T1000 (cell line): ENCODE results near the gene MYO5B.

Source experiments
- DNase-seq: peaks from one replicate; lab custom pipeline; 2025; ENCODE audit warnings: mixed read lengths; lab: John Stamatoyannopoulos, UW

MYO5B gene

DNA sequence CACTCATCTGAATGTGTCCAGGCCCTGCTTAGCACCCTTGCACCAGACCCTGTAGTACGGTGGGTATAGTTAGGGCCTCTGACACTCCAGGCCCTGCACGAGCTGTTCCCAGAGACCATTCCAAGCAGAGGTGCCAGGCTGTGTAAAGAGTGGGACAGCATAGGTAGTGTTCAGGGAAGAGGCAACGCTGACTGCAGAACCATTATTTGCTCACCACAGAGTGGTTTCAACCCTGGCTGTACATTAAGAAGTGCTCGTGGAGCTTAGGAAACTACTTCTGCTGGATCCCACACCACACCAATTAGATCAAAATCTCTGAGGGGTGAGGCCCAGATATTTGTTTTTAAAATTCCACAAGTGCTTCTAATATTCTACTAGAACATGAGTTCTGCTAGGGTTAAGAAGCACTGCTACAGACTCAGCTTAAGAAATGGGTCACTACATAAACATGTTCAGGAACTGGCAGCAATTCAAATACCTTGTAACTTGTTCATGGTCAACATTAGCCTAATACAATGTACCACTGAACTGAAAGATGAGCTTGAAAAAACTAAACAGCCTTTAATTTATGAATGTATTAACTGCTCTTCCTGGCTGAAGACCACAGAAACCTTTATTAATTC, 183.0 kb downstream of the MYO5B start:
- no peak for DNase-seq

DNA sequence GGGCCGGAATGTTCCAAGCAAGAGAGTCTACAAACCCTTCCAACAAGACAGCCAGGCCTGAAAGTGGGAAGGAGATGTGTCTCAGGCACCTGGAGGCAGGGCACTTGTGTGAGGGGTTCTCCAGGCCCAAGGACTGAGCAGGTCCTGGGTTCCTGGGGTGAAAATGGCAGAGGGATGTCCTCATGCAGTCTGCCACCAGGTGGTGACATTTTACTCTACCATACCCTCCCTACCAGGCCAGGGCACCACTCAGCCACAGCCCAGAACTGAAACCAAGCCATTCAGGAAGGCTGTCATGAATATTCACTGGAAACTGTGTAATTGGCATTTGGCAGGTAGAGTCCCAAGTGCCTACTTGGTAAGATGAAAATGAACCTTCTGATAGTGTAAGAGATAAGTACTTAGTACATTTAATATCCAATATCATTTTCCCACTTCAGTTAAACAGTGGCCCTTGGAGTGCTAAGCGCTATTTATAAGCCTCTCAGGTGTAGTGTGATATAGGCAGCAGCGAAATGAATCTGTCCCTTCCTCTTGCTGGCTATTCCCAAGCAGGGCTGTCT, 185.1 kb downstream of the MYO5B start:
- no peak for DNase-seq

DNA sequence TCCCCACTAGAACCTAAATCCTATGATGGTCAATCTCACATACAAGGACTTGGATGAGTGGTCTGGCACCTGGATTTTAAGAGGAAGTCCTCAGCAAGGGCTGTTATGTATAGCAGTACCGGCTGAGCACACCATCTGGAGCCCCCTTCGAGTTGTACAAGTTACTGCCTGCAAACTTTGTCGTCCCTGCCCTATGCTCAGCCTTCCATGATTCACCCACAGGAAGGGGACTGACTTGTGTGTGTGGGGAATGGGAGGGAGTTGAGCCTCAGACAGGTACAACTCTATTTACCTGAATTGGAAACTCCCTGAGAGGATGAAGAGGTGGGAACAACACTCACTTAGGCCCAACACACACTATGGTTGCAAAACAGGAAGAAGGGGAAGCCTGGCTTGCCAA, 186.6 kb downstream of the MYO5B start:
- DNase-seq = no peak

DNA sequence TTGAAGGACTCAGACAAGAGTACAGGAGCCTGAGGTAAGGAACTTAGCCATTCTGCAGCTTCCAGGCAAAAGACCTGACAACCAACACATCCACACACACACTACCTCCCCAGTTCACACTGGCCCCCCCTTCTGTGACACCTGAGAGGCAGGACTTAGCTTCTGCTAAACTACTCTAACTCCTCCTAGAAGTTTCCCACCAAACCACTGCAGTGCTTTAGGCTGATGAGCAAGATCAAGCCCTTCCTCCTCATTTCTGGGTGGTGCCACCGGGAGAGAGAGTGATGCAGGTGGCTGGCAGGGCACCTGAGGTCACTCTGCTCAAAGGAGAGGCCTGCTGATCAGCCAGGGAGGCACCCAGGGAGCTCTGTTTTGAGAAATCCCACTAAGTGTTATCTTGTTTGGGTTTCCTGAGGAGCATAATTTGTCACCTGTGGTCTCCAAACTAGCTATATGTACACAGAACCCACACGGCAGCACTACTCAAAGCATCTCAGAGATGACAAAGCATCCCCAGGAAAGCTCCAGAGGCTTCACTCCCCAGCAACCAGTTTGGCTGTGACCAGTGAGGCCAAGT, 188.4 kb downstream of the MYO5B start:
- no peak for DNase-seq

DNA sequence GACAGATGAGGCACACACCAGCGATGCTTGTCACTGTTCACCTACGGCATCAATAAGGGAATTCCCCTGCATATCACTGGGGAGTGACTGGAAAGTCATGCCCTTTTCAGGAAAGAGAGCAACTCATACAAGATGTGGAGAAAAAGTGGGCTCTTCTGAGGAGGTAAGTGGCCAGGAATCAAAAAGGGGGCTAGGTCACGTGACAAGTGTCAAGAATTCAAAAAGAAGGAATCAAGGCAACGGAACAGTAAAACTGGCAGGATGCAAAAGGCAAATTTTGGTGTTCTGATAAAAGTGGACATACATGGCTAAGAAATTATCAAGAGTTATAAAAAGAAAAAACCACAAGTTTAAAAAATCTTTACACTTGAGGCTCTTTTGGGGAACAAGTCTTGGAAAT, 190.9 kb downstream of the MYO5B start:
- no peak for DNase-seq

DNA sequence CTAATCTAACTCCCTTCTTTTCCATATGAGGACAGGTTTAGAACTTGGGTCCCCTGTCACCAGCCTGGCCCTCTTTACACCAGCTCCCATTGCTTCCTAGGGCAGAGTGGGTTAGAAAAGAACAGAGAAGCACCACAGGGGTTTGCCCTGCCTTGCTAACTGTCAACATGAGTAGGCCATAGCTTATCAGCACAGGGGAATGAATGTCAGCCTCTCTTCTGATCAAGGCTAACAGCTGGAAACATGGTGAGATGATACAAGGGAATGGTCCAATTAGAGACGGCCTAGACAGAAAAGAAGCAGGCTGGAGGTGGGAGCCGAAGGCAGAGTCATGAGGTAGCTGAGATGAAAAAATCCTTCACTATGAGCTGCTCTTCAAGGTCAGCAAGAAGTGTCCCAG, 192.2 kb downstream of the MYO5B start:
- no peak for DNase-seq

DNA sequence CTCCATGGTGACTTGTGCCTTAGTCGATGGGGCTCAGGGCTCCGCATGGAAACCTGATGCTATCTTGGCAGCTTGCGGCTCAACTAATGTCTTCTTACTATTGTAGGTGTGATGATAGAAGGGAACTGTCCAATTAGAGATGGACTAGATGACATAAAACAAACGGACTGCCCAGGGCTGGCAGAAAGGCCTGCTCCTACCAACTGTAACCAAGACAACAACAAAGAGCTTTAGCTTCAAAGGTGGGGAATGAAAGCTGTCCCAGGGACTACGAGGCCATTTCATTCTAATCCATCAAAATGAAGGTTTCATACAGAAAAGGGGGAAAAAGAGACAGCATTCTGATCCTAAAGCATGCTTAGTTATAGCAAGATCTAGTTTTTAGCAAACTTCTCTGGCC, 194.7 kb downstream of the MYO5B start:
- no peak for DNase-seq

DNA sequence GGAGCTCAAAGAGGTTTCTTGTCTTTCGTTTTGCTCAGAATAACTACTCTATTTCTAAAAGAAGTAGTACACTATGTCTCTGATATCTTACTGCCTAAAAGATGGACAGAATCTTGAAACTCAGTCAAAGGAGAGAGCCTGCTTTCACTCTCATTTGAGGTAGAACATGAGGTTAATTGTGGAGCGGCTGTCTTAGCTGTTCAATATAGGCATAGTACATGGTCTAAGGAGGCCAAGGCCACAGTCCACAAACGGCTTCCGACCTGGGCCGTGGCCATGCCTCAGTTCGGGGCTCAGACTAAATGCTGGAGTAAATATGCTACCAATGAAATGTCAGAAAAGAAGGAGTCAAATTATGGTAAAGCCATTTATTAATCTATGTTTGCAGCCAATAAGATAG, 195.8 kb downstream of the MYO5B start:
- no peak for DNase-seq

DNA sequence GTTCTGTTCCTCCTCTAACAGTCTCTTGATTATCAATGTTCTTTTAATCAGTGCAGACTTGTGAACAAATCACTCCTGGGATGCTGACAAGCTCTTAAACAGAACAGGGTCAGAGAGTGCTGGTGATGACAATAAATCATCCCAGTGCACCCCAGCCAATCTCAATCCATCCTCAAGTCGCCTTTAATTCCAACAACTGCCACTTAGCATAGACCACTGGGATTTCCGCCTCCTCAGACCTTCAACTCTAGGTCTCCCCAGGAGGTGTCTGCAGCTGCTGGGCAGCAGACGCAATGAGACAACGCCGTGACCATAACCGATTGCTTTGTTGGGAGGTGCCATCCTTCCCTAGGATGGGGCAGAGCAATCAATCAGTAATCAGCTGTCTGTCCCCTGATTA, 197.4 kb downstream of the MYO5B start:
- no peak for DNase-seq

DNA sequence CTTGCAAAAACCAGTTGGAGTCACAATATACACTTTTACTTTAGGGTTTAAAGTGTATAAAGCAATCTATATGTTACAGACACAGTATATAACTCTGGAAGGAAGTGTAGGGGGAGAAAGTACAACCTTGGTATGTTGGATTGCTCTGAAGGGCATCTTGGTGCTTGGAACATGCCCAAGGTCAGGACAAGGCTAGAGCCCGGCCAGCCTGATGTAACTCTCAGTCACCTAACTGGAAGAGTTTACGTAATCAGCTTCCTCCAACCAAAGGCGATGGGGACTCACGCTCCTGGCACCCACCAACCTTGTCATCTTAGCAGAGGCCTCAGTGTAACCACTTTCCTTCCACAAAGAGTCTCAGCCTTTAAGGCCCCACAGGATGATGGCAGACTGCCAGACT, 200.5 kb downstream of the MYO5B start:
- no peak for DNase-seq

DNA sequence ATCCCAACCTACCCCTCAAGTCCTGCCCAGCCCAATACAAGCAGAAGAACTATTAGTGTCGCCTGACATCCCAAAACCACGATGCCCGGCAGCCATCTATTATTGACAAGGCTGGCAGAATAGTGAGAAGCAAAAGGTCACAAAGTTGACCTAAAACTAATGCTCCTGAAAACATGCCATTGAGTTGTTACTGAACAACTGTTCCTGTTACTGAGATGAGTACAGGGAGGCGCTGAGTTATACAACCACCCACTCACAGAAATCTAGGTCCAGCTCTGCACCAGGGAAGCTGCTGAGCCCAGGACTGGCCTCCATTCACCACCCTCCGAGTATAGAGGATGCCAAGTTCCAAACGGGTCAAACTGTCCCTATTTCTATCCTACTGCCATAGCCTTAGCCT, 201.6 kb downstream of the MYO5B start:
- DNase-seq = no peak

DNA sequence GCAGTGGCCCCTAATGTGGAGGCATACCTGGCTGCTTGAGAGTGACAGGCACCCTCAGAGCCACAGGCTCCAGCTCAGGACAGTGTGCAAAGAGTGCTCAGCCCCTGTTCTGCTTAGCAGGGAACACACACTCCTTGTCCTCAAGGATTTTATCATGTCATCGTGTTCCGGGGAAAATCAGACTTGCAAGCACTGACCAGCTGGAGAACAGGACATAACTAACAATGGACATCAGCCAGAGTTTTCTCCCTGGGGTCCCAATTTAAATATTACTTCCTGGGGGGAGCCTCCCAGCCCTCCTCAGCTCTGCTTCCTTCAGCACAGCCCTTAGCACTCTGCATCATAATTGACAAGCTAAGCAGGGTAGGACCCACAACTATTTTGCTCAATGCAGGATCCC, 206.2 kb downstream of the MYO5B start:
- DNase-seq = no peak

DNA sequence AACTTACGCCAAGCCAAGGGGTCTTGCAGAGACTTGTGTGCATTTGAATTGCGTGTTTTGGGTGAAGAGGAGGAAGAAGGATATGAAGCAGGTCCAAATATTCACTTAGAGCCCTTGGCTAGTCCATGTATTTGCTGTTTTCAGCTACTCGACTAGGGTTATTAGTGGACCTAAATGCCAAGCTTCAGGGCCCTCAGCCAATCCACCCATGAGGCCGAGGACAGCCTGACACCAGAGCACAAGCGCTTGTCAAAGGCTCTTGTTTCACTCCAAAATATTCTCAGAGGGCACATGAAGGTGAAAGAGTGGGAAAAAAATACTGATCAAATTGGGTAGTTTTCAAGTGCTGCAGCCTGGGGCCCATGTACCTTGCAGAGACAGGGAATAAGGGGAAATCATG, 206.8 kb downstream of the MYO5B start:
- no peak for DNase-seq

DNA sequence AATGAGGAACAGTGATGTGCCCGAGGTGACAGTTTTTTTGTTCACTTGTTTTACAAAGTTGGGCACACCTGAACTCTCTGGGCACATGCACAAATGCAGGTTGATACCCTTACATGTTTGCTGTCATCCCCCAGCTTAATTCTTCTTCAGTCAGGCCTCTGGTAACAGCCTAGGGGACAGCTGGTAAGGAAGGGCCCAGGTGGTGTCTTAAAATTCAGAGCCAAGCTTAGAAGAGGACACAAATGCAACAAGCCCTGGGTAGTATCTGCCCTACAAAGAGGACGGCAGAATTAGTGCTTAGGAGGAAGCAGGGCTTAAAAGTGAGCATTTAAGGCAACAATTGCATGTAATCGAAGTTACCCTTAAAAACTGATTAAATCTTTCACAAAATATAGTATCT, 209.7 kb downstream of the MYO5B start:
- DNase-seq = no peak

DNA sequence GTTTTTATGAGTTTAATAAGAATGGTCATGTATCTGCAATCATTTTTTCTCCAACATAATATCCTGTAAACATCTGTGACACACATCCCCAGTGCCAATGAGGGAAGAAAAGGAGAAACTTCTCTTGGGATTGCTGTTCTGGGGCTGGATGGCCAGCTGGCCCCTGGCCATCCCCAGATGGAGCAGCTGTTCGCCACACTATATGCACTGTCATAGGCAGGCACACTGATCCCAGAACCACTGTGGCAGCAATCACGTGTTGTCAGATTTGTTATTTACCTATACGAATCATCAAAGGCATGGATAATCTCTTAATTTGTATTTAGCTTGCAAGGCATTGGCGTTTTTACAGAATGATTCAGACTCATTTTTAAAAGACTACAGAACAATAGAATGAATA, 214.1 kb downstream of the MYO5B start:
- no peak for DNase-seq

DNA sequence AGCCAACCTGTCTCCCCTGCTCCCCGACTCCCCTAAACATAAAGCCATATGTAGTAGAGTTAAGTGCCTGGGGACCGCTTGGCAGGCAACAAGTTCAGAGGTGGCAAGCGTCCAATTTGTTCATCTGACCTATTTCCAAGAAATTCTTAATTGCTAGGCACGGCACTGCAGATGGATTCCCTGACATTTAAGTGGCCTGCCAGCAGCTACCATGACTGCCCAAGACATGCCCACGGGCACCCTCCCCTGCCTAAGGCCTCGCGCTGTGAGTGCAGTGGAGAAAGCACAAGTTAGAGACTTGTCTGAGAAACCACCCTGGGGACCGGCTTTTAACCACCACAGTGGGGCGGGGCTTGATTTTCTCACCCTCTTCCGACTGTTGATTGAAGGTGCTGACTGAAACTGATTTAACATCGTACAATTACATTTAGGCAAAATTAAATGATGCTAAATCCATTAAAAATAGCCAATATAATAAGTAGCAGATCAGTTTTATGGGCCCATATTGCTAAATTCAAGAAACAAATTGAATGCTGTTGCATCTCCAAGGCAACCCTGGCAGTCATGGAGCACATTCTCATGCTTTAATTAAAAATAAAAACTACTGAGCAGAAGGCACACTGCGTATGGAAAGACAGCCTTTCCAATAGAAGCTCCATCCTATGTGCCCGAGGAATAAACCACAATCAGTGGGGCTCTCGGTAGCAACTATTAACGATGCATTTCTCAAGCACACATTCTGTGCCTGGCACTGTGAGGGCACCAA, 218.0 kb downstream of the MYO5B start:
- no peak for DNase-seq

DNA sequence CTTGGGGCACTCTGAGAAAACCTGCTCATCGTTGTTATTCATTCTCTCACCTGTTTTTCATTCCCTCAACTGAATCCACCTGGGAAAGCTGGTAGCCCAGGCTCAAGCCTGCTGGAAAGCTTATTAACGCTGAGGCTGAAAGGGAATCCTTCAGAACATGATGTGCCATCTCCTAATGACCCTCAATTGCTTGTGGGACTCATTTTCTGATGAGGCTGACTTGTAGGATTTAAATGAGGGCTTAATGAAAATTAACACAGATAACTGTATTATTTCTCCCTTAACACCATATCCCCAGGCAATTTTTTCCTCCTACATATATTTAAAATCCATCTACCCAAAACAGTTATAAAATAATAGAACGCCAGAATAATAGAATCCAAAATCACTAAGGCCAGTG, 218.9 kb downstream of the MYO5B start:
- no peak for DNase-seq

DNA sequence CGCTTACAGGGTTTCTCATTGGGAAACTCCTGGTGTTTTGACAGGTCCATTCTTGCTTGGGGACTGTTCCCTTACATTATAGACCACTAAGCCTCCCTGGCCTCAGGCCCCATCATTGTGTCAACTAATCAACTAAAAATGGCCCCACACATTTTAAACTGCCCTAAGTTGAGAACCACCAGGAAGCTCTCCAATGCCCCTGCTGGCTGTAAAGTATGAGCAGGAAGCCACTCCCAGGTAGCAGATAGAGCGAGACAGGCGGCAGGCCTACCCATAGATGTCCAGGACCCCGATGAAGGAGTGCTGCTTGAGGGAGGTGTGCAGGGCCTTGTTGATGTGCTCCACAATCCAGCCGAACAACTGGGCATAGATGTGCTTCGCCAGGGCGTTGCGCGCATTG, 220.9 kb downstream of the MYO5B start:
- no peak for DNase-seq

DNA sequence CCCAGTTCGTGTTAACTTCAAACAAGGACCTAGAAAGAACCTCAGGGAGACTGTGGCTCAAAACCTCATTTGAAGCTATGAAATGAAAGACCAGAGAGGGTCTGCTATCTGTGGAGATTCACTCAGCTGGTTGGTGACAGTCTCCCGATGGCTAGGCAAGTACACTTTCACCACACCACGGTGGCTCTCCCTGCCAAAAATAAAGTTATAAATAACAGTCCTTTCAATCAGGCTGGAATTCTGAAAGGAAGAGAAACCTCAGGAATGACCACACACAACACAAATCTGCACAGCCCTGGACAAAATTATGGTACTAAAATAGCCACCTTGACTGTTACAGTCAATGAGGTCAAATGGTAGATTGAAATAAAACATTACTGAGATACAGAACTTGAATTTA, 221.4 kb downstream of the MYO5B start:
- DNase-seq = no peak

DNA sequence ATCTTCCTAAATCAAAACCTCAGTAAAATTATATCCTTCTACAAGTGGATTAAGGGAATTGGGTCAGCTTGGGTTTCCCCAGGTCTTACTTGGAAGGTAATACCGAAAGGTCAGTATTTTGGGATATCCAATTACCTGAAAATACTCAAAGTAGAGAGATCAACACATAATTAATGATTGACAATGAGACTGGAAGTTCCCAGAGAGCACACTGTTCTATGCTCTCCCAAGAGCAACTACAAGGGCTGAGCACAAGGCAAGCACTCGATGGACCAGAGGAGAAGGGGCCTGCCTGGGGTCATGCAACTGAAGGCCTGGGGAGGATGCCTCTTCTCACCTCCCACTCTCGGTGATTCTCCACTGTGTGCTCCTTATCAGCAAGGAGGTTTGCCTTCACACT, 222.4 kb downstream of the MYO5B start:
- DNase-seq = no peak

DNA sequence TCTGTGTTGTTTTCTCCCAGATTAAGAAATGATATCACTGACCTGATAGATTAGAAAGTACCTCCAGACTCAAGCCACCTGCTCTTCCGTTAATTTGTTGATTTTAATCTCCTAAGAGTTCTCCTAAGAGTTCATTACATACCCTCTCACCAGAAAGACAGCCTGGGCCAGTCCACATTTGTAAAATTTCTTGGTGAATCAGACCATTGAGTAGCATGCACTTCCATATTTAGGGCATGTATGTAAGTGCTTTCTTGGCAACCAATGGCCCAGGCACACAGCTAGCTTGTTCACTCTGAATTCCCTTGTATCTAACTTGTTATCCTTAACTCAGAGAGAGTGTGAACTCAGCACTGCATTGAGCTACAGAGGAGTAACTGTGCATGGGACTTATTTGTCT, 223.5 kb downstream of the MYO5B start:
- no peak for DNase-seq

DNA sequence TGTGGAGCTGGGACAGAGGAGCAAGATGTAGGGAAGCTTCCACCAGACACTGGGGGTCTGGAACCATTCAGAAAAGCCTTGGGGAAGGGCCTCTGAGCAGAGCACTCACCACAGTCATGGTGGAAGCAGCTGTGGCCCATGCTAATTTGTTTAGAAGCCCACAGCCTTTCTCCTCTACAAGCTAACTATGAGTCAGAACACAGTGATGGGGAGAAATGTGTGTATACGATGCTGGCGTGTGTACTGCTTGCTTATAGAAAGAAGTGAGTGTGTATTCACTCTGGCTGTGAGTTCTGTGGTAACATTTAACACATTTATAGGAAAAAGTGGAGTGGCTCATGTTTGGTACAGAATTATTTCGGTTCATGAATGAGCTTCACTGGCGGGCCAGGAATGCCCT, 224.6 kb downstream of the MYO5B start:
- DNase-seq = no peak

DNA sequence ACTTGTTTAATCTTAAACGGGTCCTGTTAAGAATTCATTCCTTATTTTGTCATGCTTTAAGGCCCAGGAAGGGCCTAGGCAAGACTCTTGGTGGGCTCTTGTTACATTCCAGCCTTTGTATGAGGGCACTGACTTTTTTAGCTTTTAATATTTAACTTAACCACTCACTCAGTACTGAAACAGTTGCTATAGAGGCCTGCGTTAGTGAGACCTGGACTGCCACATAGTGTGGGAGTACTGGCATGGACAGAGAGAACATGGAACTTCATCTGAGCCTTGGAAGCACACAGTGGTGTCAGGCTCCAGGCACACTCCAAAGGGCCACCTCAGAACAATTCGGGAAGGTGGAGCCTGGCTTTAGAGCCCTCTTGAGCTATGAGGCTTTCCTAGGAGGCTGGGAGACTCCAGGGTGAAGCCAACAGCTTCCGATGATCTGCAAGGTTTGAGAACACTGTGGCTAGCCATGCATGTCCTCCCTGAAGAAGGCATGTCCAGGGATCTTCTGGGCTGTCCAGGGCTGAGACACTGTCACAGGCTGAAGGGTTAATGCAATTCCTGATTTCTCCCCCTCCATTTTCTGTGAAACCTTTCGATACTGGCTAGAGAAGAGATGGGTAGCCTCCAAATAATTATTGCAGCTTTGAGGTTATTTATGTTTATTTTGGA, 226.2 kb downstream of the MYO5B start:
- DNase-seq = no peak
